ENCODE results near the gene ITM2C.

Gene ITM2C

DNA sequence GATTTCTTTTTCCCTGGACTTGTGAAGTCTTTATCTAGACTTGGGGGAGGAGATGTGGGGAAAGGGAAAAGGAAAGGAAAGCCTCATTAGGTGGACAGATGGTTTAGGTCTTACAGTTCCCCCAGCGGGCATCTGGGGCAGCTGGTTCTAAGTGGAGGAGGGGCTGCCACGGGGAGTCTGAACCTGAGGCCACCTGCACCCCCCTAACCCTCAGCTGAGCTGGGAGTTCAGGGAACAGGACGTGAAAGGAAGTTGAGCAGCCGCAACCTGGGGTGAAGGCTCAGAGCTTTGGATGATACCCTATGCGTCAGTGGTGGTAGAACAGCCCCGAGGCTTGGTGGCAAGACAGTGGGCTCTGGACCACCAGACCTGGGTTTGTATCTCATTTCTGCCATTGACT, 26.8 kb downstream of the ITM2C start:
- no peak for DNase-seq (ENCODE audit: low read depth)

DNA sequence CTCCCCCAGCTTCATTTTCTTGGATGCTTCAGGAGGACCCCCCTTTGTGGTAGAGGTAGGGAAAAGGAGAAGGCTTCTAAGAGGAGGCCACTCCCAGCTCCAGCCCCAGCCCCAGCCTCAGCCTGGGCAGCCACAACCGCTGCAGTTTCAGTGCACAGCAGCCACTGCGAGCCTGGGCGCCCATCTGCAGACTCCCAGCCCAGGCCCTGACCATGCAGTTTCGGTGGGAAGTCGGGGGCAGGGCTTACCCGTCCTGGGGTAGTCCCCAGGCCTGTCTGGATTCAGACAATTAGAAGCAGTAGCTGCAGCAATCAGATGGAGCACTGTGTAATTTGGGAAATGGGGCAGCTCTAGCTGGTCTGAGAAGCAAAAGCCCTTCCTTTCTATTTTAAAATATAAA, 28.6 kb downstream of the ITM2C start:
- DNase-seq (ENCODE audit: low read depth), result no peak

DNA sequence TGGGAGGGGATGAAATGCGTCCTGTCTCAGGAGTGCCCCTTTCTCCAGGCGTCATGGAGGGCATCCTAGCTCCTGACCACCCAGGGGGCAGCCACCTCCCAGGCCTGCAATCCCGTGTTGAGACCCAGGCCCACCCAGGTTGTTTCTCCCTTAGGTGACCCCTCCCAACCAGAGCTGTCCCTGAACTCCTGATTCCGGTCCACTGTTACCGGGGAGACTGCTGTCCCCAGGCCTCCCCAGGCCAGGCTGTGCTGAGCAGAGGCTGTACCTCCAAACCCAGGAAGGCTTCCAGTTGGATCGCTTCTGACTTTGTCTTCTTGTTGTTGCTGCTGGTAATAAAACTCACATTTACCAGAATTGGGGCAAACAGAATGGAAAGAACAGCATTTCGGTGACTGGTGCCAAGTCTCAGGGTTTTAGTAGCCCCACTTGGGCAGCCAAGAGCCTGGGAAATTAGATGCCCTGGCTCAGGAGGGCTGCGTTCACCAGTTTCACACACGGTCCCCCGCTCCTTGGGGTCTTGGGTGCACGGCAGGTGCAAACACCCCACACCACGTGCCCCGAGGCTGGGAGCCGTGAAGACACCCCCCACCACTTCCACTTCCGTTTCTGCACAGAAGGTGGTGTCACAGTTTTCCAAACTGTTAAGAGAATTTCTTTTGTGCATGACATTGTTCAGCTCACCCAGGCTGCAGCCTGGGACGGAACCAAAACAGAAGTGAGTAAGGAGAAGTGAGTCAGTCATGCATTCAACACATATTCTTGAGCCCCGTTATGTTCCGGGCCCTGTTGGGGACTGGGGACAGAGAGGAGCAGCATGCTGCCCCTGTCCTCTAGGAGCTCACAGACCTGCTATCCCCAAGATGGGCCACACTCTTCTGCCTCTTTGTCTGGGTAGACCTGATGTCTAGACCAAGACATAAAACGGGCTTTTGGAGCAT, 29.4 kb downstream of the ITM2C start:
- no peak for DNase-seq (ENCODE audit: low read depth)

DNA sequence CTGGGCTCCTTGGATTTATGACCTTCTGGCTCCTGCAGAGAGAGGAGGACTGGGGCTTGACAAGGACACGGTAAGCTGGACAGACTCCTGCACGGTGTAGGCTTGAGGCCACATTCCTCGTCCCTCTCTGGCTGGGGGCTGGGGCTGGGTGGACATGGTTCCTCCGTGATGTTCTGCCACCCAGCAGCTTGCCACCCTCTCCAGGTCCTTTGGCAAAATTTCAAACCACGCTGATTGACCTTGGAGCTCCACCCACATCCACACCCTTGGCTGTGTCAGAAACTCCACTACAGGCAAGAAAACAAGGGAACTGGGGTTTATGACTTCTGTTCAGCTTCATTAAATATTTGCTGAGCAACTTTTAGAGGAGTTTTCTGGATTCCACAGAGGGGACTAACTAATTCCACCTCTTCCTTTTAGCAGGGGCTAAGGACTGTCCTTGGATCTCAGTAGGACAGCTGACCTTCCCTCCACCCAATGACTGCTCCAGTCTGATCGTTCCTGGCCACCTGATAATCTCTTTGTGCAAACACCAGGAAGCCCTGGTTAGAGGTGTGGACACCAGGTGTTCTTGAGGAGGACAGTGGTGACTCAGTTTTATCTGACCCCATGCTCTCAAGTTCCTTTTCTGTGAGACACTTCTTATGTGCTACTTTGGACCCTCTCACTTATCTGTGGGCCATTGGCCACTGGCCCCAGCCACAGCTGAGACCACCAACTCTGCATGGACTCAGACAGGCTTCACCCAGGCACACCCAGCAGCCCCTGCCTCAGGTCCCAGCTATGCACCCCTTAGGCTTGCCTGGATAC, 31.0 kb downstream of the ITM2C start:
- DNase-seq (ENCODE audit: low read depth), result no peak

DNA sequence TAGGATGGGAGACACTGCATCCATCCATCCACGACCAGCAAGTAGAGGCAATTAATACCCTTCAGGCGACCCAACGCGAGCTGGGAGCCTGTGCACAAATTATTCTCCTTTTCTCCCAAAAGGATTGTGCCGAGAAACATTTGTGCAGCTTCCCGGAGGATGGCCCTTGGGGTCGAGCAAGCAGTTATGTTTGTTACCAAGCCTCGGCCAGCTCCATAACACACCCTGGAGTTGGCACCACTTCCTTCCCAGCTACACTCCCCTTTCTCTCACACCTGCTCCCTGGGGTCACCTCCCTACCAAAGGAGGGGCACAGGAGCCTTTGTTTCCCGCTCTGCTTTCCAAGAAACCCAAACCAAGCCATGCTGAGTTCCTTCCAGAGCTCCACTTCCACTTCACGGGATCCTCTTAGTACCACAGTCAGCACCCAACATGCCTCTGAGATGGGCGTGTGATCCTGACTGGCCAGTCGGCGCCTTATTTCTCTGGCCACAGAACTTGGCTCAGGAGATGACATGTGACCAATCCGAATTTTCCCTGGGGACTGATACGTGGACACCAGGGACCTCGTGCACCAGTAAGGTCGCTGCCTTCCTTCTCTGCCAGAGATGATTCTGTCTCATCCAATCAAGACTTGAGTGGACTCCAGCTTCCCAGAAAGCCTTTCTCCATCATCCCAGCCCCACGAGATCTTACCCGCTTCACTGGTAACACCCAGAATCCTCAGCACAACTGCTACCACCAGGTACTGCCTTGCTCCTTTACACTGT, 31.8 kb downstream of the ITM2C start:
- no peak for DNase-seq (ENCODE audit: low read depth)

DNA sequence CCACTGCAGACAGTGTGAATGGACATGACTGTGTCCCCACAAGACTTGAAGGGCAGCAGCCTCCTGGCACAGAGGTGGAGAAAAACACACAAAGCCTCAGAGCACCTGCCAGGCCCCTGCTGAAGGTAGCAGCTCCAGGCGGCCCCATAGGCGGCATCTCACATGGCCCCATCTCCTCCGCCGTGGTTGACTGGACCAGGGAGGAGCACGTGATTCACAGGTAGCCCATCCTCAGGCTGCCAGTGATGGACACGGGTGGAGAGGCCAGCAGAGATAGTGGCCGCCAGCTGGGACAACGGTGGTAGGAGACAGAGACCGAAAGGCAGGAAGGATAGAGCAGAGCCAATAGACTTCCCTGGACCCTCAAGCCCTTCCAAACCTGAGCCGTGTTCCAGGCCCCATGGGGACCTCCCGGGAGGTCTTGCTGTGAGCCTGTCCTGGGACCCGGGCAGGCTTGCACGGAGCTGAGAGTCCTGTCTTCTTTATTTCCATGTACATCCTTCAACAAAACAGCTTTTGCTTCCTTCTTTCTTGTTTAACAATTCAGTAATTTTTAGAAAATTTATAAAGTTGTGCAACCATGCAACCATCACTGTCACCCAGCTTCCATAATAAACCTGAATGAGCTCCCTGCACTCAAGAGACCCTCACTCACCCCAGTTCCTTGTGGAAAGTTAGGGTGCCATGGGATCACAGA, 33.4 kb downstream of the ITM2C start:
- DNase-seq (ENCODE audit: low read depth), result no peak

DNA sequence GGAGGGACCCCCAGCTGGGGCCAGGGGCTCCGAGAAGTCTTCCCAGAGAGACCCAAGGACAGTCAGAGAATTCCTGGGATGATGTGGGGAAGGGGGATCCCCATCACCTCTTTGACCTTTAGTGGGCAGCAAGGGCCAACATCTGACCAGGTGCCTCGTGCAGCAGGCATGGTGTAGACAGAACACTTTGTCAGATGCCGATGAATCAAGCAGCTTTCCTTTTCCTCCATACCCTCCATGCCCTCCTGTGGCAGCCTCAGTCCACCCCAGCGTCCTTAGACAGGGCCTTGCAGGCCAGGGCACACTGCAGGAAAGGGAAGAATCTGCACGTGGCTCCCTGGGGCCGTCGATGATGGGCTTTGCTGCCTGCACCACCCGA, 34.0 kb downstream of the ITM2C start:
- DNase-seq (ENCODE audit: low read depth), result no peak

DNA sequence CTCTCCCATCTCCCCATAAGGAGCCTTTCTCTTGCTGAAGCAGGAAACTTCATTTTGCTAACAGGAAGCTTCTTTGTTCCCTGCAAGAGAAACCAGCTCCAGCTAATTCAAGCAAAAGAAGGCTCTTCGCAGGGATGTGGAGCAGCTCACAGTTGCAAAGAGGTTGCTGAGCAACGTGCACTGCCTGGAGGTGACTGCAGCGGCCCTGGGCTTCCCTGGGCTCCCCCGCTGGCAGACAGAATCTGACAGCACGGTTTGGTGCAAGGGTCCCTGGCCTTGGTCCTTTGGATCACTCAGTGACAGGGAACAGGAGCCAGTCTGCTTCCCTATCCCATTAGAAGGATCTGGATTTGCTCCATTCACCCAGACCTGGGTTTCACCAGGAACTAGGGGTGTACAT, 34.5 kb downstream of the ITM2C start:
- no peak for DNase-seq (ENCODE audit: low read depth)

DNA sequence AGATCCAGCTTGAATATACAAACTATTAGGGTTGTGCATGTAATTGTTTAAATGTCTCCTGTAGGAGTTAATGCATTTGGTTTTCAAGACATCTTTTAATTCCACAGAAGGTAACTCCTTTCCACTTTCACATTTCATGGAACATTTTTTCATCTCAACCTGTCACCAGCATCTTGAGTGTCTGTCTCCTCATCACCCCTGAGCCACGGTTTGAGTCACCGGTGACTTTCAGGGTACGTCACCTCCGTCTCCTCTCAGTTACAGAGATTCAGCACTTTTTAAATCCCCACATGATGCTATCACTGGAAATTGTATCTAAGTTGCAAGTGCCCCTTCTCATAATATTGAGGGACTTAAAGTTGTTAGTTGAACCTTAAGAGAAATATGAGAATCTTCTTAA, 35.0 kb downstream of the ITM2C start:
- no peak for DNase-seq (ENCODE audit: low read depth)

DNA sequence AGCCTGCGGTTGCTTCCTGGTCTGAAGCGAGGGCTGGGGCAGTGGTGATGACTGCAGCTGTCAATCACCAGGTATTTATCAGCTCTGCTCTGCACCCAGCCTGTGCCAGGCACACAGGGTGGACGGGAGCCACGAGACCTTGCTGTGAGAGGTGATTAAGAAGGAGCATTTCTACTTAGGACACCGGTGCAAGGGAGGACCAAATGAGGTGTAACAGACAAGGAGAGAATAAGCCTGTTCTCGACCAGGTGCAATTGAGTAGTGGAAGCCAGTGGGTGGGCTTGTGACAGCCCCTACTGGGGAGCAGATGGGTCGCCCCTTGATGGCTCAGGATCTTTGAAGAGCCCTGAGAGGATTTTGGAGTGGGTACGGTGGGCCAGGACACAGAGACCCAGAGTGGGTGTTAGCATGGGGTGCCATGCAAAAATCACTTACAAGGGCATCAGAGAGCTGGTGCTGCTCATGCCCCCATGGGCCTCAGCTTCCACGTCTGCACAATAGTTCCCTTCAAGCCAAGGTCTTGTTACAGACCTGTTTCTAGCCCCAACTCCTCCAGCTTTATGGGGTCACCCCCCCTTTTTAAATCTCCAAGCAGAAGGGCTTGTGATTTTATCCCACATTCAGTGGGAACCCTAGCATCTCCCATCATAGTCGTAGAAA, 35.7 kb downstream of the ITM2C start:
- no peak for DNase-seq (ENCODE audit: low read depth)

DNA sequence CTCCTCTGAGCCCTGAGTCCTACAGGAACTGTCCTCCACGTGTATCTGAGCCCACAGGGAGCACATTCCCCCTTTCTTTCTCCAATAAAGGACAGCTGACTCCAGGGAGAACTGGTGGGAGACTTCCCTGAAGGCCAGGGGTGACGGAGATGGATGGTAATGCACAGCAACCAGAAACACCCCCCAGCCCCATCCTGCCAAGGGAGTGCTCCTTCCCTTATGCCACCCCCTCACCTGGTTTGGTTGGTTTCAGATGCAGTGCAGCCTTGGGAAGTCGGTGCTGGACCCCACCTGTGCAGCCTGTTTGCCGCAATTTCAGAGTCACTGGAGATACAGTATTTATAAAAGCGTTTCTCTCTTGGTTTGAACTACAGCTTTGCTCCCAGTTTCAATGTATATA, 36.3 kb downstream of the ITM2C start:
- DNase-seq (ENCODE audit: low read depth), result no peak

DNA sequence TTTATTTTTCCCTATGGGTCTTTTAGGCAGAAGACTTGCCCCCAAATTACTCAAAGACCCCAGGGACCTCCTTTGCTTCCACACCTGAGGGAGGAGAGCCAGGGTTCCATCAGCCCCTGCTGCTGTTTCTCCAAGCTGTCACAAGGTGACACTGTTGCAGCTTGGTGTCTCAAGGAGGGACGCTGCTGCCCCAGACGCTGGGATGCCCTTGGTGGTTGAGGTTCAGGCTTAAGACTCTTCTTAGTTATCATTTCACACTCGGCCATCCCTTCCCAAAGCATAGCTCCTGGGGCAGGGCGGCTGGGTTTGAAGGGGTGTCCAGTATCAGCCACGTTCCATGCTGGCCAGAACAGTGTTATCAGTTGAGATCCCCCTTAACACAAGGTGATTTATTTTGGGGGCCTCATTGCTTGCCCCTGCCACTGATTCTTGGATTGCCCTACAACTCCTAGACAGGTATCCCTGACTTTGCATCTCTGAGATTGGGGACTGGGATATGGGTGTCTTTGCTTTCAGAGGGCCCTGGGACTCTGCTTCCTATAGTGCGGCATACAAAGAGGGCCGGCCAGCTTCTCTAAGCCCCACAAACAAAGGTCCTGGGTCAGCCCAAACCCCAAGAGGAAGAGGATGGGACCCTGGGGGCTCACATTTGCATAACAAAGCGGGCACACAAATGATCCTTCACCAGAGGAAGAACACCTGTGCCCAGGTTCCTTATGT, 37.6 kb downstream of the ITM2C start:
- peak; percentile 62 for DNase-seq (ENCODE audit: low read depth)

DNA sequence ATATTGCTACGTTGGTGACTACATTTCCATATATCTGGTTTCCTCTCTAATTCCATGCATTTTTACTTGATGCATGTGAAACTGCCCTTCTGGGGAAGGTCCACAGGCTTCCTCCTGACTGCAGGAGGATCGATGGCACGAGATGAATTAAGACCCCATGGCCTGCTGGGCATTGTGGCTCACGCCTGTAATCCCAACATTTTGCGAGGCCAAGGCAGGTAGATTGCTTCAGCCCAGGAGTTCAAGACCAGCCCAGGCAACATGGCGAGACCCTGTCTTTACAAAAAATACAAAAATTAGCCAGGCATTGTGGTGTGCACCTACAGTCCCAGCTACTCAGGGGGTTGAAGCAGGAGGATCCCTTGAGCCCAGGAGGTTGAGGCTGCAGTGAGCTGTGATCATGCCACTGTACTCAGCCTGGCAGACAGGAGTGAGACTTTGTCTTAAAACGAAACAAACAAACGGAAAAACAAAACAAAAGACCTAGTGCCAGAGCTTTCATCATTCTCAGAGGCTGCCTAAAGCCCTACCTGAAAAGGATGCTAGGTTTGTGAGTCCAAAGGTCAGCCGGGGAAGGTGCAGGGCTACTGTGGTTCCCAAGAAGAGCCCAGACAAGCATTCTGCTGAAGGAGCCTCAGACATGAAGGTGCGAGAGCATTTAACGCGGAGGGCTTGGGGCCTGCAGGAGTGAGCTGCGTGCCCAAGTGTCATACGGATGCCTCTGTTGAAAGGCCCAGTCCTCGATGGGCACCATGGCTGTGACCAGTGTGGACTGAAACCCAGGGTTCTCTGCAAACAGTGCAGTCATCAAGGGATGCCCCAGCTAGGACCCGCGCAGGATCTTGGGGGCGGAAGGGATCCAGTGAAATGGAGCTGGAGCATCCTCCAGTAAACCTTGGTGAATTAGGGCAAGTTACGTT, 38.7 kb downstream of the ITM2C start:
- no peak for DNase-seq (ENCODE audit: low read depth)

DNA sequence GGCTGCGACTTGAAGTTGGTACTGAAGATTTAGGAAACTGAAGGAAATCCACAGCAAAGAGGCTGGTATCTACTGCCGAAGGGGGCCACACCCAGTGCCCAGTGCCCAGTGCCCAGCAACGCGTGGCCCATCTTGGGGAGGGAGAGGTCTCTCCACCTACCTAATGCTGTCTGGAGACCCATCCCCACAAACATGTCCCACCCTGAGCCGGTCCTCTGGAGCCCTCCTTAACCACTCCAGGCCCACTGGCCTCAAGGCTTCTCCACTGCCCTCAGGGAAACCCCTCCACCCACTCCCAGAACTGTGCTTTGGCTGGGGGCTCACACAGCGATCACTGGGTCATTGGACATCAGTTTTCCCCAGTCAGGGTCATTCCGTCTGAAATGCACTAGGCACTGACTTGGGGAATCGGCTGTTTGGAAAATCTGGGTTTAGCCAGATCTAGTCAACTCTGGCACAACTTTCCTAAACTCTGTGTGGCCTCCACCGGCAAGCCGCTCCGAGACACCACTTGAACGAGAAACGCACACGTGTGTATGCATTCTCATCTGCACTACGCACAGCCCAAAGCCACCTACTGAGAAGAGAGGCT, 40.2 kb downstream of the ITM2C start:
- DNase-seq (ENCODE audit: low read depth), result no peak

DNA sequence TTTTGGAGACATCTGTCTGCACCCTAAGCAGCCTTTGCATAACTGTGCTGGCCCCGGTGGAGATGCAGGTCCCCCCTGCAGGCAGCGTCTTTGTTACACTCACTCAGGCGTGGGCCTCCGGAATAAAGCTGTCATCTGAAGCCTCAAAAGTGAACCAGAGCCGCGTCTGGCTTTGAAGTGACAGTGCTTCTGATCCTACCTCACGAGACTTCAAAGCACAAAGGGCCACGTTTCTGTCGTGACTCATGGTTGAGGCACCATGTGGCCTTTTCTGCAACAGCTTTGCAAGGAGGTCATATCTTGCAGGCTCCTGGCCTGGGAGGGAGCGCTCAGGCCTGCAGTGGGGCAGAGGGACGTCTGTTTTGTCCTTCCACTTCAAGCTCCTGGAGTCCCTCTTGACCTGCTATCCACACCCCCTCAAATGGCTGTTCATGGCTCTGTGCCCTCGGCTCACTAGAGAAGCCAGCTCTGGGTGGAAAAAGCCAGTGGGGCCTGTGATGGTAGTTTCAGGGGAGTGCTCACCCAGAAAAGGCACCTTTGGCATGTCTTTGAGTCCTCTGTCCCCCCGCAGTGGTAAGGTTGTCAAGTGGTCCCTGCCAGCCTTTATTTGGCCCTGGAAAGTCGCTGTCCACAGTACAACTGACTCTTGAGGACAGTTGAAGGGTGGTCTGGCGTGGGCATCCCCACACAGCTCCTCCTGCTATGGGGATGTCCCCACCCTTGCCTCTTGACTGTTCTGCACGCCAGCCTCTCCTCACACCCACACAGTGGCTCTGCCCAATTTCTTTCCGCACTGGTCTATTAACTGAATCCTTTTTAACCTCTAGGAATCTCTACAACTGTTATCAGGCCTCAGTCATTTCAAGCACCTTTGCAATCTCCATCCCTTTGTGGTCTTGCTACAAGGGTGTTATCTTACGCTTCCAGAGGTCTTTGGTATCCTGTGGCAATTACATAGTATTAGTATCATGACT, 41.0 kb downstream of the ITM2C start:
- DNase-seq (ENCODE audit: low read depth), result peak; percentile 8

DNA sequence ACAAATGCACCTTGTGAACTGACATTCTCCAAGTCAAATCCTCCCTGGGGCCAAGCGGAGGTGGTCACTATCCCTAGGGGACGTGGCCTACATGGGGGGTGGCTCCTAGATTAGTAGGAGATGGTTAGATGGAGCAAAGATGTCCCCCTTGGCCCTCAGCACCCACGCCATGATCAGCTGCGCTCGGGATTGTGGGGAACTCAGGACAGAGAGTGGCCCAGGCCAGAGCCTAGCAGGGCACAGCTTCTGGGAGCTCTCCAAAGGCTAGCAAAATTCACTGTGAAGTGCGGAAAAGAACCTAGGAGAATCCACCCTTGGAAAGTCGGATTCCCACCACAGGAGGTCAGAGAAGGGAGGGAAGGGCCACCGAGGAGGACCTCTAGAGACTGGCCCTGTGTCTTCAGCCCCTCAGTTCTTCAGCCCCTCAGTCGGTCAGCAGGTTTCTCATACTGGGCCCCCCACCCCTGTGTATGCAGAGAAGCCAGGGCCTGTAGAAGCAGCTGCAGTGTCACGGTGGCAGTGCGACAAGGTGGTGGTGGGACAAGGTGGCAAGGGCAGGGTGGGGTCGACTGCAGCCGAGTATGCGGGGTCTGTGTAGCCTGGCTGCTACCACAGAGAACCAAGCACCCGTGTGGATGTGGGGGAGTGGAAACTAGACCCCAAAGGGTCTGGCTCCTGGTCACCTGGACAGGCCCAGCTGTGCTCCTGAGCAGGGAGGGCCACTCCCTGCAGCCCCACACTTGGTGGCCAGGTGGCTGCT, 41.9 kb downstream of the ITM2C start:
- no peak for DNase-seq (ENCODE audit: low read depth)
